ENCODE data around the gene SLC43A2.
"Not testable (repeated sequence)": the region's sequence is repeated elsewhere in the genome, so short reads cannot be mapped to it uniquely, and the experiment has no call there.

The SLC43A2 gene

GRCh38 chr17:1539811-1540210 is 88.8 kb downstream of the SLC43A2 start:
- H3K4me3 ChIP-seq (ENCODE audit: control insufficient read depth, low read depth, low read length) = no peak overlapping the region
- DNase-seq (ENCODE audit: low read depth) = no peak
- no peak for TF ChIP-seq CTCF (conservative IDR thresholded peaks at IDR 0.05; ENCODE audit: control insufficient read depth, insufficient read depth, low read depth, low read length)

- no peak overlapping the region for H3K4me3 ChIP-seq (ENCODE audit: control insufficient read depth, low read depth, low read length)
- no peak for DNase-seq (ENCODE audit: low read depth)
- TF ChIP-seq CTCF (conservative IDR thresholded peaks at IDR 0.05; ENCODE audit: control insufficient read depth, insufficient read depth, low read depth, low read length) = no peak
These were observed 92.9 kb downstream of the SLC43A2 start for GRCh38 chr17:1535737-1536136.

- H3K4me3 ChIP-seq (ENCODE audit: control insufficient read depth, low read depth, low read length) = no peak overlapping the region
- no peak for DNase-seq (ENCODE audit: low read depth)
- TF ChIP-seq CTCF (conservative IDR thresholded peaks at IDR 0.05; ENCODE audit: control insufficient read depth, insufficient read depth, low read depth, low read length) = no peak
These were observed 94.8 kb downstream of the SLC43A2 start for GRCh38 chr17:1533661-1534325.

GRCh38 chr17:1532836-1533602 is 95.6 kb downstream of the SLC43A2 start:
- no peak overlapping the region for H3K4me3 ChIP-seq (ENCODE audit: control insufficient read depth, low read depth, low read length)
- TF ChIP-seq CTCF (conservative IDR thresholded peaks at IDR 0.05; ENCODE audit: control insufficient read depth, insufficient read depth, low read depth, low read length) = peak; percentile 34
- no peak for DNase-seq (ENCODE audit: low read depth)

- TF ChIP-seq CTCF (conservative IDR thresholded peaks at IDR 0.05; ENCODE audit: control insufficient read depth, insufficient read depth, low read depth, low read length) = no peak
- no peak for DNase-seq (ENCODE audit: low read depth)
These were observed 98.8 kb downstream of the SLC43A2 start for GRCh38 chr17:1529863-1530262.

GRCh38 chr17:1526876-1527275 is 101.8 kb downstream of the SLC43A2 start:
- not testable (repeated sequence) for H3K4me3 ChIP-seq (ENCODE audit: control insufficient read depth, low read depth, low read length); DNase-seq (ENCODE audit: low read depth)

More at GRCh38 chr17:1529863-1530262, 98.8 kb downstream of the SLC43A2 start:
- no peak overlapping the region for H3K4me3 ChIP-seq (ENCODE audit: control insufficient read depth, low read depth, low read length)

- TF ChIP-seq CTCF (conservative IDR thresholded peaks at IDR 0.05; ENCODE audit: control insufficient read depth, insufficient read depth, low read depth, low read length) = no peak
- H3K4me3 ChIP-seq (ENCODE audit: control insufficient read depth, low read depth, low read length) = no peak overlapping the region
- no peak for DNase-seq (ENCODE audit: low read depth)
These were observed 106.0 kb downstream of the SLC43A2 start for GRCh38 chr17:1522626-1523025.

Data from fibroblast of mammary gland (primary cell).